PC-9 (cell line): ENCODE measurements around the gene CTU1.

Source experiments
- CTCF ChIP-seq: fragments of 200-600 bp; sonication (generic); conservative IDR thresholded peaks from 2 replicates; pipeline ENCODE4 v1.6.1; 2017; ENCODE audit warnings: mixed run types, antibody characterized with exemption, mild to moderate bottlenecking, moderate library complexity
- EZH2 ChIP-seq: fragments of 200-600 bp; sonication (generic); IDR thresholded peaks from 2 replicates; pipeline ENCODE4 v1.8.0; 2017; ENCODE audit warnings: antibody characterized with exemption, low read depth

GRCh38 chr19:51060973-51061372 is 47.2 kb downstream of the CTU1 start:
- TF ChIP-seq CTCF (no peak), EZH2 (no peak)
